ENCODE data around the gene PSMB5. TPM values are rescaled to one million over a fixed set of nuclear protein-coding genes. Genes with fewer than 3 reads are reported as not detected.

The PSMB5 gene
- total and polyA plus RNA-seq, 2 of the 13 experiments (the other 11 are each of a cell fraction or from before 2014, with no cell fraction given) = 705 to 871 TPM

DNA sequence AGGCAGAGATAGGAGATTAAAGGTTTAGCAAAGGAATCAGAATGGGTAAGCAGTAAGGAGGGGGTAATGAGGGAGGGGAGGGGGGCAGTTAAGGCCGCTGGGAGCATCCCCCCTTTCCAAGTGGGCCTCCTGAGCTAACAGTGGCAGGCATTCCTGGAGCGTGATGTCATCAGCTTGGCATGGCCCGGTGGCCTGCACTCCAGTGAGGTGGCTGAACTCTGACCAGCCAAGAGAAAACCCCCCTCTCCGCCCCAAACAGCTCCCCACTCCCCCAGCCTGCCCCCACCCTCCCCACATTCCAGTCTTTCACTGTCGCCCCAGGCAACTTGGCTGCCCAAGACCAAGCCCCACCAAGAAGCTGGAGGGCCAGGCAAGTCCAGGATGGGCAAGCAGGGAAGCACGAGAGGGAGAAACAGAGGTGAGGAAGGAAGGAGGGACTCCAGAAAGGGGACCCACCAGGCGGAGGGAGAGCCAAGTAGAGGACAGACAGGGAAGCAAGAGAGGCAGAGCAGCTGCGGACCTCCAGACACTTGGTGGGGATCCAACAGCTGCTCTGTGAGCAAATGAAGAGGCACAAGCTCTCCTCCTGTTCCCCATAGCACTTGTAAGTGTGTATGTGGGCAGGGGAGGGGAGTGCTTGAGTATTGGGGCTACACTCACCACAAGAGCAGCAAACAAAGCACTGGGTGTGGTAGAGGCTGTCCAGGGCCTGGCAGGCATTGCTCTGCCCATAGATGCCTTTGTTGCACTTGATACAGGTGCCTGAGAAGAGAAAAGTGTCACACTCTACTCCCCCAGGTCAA, 56.8 kb downstream of the PSMB5 start (continued):
- TF ChIP-seq HNRNPH1 (optimal IDR thresholded peaks at IDR 0.05; ENCODE audit: low read depth, low read length) (no peak), MED1 (CRISPR knock-in tag; IDR thresholded peaks at IDR 0.05) (no peak), SNAPC2 (CRISPR knock-in tag; IDR thresholded peaks at IDR 0.05) (no peak), ESRRA (CRISPR knock-in tag; IDR thresholded peaks at IDR 0.05; ENCODE audit: low read depth) (no peak; the same call in 1 of the 2 replicates), EZH2 (conservative IDR thresholded peaks at IDR 0.05; ENCODE audit: low read depth, low read length) (no peak), MYC (CRISPR knock-in tag; IDR thresholded peaks at IDR 0.05; ENCODE audit: borderline replicate concordance) (no peak), ZBTB20 (CRISPR knock-in tag; IDR thresholded peaks at IDR 0.05; ENCODE audit: borderline replicate concordance, low read depth) (peak; percentile 90), DR1 (CRISPR knock-in tag; IDR thresholded peaks at IDR 0.05) (no peak), ZBTB42 (CRISPR knock-in tag; IDR thresholded peaks at IDR 0.05) (peak; percentile 86; the same call in 1 of the 2 replicates), HNF4A (CRISPR knock-in tag; IDR thresholded peaks at IDR 0.05) (no peak), ZNF841 (CRISPR knock-in tag; IDR thresholded peaks at IDR 0.05; ENCODE audit: borderline replicate concordance) (no peak), TAF15 (IDR thresholded peaks at IDR 0.05; ENCODE audit: low read depth, low read length, poor library complexity, severe bottlenecking) (no peak), CREB1 (IDR thresholded peaks at IDR 0.05) (peak; percentile 95), CREB1 (CRISPR knock-in tag; IDR thresholded peaks at IDR 0.05) (no peak), FOXA3 (CRISPR knock-in tag; IDR thresholded peaks at IDR 0.05) (peak; percentile 95), SNRNP70 (IDR thresholded peaks at IDR 0.05; ENCODE audit: low read depth, low read length) (no peak), TP53 (CRISPR knock-in tag; conservative IDR thresholded peaks at IDR 0.05) (no peak), ZNF296 (CRISPR knock-in tag; conservative IDR thresholded peaks at IDR 0.05) (no peak), KDM2A (CRISPR knock-in tag; IDR thresholded peaks at IDR 0.05; ENCODE audit: borderline replicate concordance, low read depth) (peak; percentile 85)
- TF ChIP-seq, protein P1, sequence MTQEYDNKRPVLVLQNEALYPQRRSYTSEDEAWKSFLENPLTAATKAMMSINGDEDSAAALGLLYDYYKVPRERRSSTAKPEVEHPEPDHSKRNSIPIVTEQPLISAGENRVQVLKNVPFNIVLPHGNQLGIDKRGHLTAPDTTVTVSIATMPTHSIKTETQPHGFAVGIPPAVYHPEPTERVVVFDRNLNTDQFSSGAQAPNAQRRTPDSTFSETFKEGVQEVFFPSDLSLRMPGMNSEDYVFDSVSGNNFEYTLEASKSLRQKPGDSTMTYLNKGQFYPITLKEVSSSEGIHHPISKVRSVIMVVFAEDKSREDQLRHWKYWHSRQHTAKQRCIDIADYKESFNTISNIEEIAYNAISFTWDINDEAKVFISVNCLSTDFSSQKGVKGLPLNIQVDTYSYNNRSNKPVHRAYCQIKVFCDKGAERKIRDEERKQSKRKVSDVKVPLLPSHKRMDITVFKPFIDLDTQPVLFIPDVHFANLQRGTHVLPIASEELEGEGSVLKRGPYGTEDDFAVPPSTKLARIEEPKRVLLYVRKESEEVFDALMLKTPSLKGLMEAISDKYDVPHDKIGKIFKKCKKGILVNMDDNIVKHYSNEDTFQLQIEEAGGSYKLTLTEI (CRISPR knock-in tag; conservative IDR thresholded peaks at IDR 0.05) = no peak
- TF ChIP-seq, protein P2, sequence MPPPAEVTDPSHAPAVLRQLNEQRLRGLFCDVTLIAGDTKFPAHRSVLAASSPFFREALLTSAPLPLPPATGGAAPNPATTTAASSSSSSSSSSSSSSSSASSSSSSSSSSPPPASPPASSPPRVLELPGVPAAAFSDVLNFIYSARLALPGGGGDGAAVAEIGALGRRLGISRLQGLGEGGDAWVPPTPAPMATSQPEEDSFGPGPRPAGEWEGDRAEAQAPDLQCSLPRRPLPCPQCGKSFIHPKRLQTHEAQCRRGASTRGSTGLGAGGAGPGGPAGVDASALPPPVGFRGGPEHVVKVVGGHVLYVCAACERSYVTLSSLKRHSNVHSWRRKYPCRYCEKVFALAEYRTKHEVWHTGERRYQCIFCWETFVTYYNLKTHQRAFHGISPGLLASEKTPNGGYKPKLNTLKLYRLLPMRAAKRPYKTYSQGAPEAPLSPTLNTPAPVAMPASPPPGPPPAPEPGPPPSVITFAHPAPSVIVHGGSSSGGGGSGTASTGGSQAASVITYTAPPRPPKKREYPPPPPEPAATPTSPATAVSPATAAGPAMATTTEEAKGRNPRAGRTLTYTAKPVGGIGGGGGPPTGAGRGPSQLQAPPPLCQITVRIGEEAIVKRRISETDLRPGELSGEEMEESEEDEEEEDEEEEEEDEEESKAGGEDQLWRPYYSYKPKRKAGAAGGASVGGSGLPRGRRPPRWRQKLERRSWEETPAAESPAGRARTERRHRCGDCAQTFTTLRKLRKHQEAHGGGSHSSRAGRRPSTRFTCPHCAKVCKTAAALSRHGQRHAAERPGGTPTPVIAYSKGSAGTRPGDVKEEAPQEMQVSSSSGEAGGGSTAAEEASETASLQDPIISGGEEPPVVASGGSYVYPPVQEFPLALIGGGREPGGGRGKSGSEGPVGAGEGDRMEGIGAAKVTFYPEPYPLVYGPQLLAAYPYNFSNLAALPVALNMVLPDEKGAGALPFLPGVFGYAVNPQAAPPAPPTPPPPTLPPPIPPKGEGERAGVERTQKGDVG (CRISPR knock-in tag; IDR thresholded peaks at IDR 0.05; ENCODE audit: borderline replicate concordance) = no peak
- TF ChIP-seq, protein P3, sequence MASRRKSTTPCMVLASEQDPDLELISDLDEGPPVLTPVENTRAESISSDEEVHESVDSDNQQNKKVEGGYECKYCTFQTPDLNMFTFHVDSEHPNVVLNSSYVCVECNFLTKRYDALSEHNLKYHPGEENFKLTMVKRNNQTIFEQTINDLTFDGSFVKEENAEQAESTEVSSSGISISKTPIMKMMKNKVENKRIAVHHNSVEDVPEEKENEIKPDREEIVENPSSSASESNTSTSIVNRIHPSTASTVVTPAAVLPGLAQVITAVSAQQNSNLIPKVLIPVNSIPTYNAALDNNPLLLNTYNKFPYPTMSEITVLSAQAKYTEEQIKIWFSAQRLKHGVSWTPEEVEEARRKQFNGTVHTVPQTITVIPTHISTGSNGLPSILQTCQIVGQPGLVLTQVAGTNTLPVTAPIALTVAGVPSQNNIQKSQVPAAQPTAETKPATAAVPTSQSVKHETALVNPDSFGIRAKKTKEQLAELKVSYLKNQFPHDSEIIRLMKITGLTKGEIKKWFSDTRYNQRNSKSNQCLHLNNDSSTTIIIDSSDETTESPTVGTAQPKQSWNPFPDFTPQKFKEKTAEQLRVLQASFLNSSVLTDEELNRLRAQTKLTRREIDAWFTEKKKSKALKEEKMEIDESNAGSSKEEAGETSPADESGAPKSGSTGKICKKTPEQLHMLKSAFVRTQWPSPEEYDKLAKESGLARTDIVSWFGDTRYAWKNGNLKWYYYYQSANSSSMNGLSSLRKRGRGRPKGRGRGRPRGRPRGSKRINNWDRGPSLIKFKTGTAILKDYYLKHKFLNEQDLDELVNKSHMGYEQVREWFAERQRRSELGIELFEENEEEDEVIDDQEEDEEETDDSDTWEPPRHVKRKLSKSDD (CRISPR knock-in tag; IDR thresholded peaks at IDR 0.05; ENCODE audit: low read depth) = no peak
